GM10266 (cell line): ENCODE measurements around the gene SORCS2.

Experiments
- DNase-seq: peaks from one replicate; pipeline ENCODE4 v3.0.0; 2012; ENCODE audit errors: extremely low spot score
- CTCF ChIP-seq: IDR thresholded peaks from 2 replicates; pipeline ENCODE4 v1.5.1; 2012; ENCODE audit warnings: mild to moderate bottlenecking, low read depth; ENCODE audit not compliant: control insufficient read depth, insufficient read depth; ENCODE audit errors: missing control alignments

Gene SORCS2

DNA sequence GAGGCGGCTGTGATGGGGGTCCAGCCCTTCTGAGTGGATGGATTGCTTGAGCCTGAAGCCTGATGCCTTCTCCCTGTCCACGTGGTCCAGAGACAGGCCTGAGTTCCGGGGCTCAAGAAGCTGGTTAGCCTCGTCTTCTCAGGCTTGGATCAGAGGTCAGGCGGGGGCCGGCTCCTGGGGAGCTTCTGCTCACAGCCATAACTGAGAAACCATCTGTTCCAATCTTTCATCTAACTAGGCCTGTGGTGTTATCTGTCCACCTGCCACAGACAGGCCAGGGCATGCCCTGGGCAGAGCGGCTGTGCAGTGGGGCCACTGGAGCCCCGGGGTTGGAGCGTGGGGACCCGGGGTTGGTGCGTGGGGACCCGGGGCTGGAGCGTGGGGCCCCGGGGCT, 63.1 kb downstream of the SORCS2 start:
- TF ChIP-seq CTCF = no peak
- DNase-seq = no peak

GRCh38 chr4:7255996-7256395, 63.7 kb downstream of the SORCS2 start:
- no peak for TF ChIP-seq CTCF
- DNase-seq = no peak

- DNase-seq = no peak
- TF ChIP-seq CTCF = no peak
Observed at GRCh38 chr4:7256984-7257810, 64.9 kb downstream of the SORCS2 start.

- no peak for TF ChIP-seq CTCF
- DNase-seq = no peak
Observed at GRCh38 chr4:7259039-7259438, 66.7 kb downstream of the SORCS2 start.

DNA sequence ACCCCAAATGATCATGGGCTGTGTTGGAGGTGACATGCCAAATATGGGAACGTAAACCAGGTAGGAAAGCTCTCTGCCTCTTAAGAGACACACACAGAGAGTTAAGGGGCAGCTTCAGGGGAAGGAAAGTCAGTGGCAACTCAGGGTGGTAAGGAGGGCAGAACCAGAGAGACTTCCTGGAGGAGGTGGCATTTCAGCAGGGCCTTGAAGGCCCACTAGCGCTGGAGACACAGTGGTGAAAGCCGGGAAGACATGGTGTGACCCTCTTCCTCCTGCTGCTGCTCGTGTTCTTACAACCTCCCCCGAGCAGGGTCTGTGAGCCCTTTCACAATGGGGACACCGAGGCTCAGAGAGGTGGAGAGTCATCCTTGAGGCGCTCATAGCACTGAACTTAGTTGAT, 68.2 kb downstream of the SORCS2 start:
- no peak for TF ChIP-seq CTCF

DNA sequence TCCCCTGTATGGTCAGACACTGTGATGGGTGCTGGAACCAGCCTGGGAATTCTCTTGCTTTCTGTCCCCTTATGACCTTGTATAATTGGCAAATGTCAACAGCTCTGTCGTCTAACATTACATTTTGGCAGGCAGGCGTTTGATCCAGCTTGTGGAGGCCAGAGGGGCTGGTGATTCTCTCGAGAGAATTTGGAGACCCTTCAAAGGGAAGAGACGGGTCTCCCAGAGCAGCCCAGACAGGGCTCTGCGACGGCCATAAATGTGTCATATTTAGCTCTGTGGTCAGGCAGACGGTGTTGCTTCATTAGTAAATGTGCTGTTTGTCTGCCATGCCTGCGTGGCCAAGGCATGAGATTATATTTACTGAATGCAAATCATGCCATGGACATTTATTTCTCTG, 68.7 kb downstream of the SORCS2 start:
- no peak for DNase-seq
- no peak for TF ChIP-seq CTCF

More for the DNA sequence above, 68.2 kb downstream of the SORCS2 start:
- no peak for DNase-seq

GRCh38 chr4:7261536-7261935, 69.2 kb downstream of the SORCS2 start:
- no peak for TF ChIP-seq CTCF
- DNase-seq = no peak
